Activated CD8-positive, alpha-beta memory T cell treated with anti-CD3 and anti-CD28 coated beads, Interleukin-2, amount 50 U/mL, for 24 hours (primary cell): Measurements from ENCODE around the gene HMCN1.
"Not testable (repeated sequence)": the region's sequence is repeated elsewhere in the genome, so short reads cannot be mapped to it uniquely, and the experiment has no call there.

Experiments
- DNase-seq: peaks from one replicate; pipeline ENCODE4 v3.0.0-alpha.2; 2020; ENCODE audit errors: extremely low read depth

HMCN1 gene

DNA sequence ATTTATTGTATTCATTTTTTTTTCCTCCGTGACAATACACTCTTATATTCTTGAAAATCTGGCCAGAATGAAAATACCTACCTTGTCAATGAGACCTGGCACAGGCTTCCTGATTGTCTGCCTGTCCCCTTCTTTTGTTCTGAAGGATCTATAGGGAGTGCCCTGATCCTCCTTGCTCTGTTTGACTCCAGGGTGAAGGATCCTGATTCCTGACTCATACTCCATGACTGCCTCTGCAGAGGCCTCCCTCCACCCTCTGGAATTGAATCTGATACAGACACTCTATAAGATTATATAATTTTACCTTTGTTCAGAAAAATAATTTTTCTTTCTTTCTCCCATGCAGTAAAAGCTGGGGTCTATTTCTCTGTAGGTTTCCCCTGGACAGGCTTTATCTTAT, 116.2 kb downstream of the HMCN1 start:
- DNase-seq, result no peak

DNA sequence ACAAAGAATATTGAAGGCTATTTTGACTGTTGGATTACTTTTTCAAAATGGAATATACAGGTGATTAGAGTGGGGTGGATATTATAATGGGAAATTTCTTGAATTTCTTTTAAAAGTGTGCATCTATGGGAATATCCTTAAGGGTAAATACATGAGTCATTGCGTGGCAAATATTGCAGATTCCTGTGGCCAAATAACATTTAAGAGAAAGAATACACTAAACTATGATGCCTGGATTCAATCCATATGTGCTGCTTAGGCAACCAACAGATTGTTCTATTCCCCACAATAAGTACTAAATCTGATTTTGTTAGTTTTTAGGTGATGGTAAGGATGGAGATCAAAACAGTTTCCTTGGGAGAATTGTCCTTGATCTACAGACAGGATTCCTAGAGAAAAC, 119.5 kb downstream of the HMCN1 start:
- no peak for DNase-seq

- no peak for DNase-seq
These were observed 122.3 kb downstream of the HMCN1 start for GRCh38 chr1:185856482-185856881.

- DNase-seq, result no peak
These were observed 123.3 kb downstream of the HMCN1 start for GRCh38 chr1:185857442-185857841.

- DNase-seq, result no peak
These were observed 126.1 kb downstream of the HMCN1 start for GRCh38 chr1:185860311-185860710.

DNA sequence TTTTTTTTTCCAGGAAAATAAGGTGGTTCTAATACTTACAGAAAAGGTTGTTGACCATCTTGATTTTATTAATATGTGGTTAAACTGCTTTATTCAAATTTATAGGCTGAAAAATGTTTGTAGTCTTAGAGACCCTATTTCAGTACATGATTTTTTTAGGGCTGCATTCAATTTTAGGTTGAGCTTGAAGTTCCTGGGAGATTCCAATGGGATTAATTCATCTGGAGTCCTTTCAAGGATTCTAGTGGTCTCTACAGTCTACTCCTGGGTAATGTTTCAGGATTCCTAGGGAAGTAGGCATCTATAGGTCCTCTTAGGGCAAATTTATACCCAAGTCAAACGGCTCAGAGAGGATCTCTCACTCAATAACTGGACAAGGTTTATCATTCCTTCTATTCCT, 126.7 kb downstream of the HMCN1 start:
- DNase-seq, result no peak

DNA sequence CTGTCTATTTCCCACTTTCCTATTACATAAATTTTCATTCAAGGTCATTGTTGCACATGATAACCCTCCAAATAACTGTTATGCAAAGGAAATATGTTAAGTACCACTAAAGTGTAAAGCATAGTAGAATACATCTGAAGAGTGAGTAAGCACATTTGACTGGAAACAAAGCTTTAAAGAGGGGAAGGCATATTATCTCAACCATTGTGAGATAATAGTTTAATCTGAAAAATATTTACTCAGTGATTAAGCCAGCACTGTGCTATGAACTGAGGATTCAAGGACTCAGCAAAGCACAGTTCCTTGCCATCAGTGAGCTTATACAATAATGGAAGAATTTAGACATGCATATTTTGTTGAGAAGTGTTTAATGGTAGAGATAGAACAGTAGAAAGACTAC, 127.4 kb downstream of the HMCN1 start:
- DNase-seq, result no peak

- no peak for DNase-seq
These were observed 128.0 kb downstream of the HMCN1 start for GRCh38 chr1:185862235-185862634.

DNA sequence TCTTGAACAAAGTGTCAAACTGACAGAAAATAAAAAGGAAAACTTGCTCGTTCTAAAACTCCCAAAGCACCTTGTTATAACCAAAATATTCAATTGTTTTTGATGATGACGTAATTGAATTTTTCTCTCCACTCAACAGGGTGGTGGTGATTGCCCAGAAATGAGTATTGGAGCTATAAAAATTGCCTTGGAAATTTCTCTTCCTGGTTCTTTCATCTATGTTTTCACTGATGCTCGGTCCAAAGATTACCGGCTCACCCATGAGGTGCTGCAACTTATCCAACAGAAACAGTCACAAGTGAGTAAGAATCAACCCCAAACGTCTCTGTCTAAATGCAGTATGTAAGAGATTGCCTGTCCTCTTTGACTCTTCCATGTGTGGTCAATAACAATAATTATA, 130.1 kb downstream of the HMCN1 start:
- no peak for DNase-seq

DNA sequence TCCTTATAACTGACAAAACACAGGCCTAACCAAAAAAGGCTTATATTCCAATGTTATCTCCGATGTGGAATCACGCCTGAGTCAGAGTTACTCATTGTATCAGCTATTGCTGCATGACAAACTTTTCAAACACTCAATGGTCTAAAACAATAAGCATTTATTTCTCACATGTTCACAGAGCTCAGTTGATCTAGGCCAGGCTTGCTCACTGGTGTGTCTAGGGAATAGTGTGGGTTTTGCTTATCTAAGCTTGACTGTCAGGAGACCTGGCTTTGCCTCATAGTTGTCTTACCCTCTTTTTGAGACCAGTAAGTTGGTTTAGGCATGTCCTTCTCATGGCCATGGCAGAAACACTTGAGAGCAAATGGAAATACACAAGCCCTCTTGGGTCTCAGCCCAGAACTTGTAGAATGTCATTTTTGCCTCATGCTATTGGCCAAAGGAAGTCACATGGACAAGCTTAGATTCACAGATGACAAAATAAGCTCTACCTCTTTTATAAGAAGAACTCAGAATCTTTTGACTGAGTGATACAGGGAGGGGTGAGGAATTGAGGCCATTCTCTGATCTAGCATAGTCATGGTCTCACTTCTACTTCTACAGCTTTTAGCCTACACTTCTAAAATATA, 130.8 kb downstream of the HMCN1 start:
- no peak for DNase-seq

DNA sequence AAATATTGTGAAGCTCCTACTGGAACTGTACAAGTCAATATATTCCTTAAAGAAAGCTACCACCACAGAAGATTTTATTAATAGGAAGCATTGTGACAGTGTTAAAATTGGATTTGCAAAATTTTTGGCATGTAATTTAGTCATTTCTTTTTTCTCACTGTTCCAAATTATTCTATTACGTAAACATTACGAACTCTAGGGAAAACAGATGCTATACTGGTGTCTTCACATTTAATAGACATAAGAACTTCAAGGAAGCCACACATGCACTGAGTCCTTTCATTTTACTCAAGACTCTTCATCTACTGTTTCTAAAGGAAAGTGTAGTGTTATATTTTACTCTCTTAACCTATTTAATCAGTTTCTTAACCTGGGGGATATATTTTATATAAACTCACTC, 135.4 kb downstream of the HMCN1 start:
- DNase-seq, result no peak

- DNase-seq, result no peak
These were observed 137.5 kb downstream of the HMCN1 start for GRCh38 chr1:185871627-185872150.

GRCh38 chr1:185874246-185874645, 140.1 kb downstream of the HMCN1 start:
- DNase-seq, result no peak

DNA sequence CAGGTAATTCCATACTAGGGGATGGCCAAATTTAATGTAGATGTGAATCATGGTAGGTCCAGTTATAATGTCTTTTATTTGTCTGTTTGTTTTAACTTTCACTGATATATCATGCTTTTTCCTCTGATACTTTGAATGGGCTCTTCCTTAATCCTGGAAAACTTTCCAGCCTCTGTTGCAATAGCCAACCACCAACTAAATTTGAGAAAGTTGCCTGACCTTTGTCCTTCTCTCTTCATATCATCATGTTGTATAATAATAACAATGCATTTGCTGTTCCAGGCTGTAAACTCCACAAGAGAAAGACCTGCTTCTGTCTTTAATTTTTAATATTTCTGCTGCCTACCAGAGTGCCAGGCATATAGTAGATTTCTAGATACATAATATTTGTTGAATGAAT, 146.1 kb downstream of the HMCN1 start:
- no peak for DNase-seq

DNA sequence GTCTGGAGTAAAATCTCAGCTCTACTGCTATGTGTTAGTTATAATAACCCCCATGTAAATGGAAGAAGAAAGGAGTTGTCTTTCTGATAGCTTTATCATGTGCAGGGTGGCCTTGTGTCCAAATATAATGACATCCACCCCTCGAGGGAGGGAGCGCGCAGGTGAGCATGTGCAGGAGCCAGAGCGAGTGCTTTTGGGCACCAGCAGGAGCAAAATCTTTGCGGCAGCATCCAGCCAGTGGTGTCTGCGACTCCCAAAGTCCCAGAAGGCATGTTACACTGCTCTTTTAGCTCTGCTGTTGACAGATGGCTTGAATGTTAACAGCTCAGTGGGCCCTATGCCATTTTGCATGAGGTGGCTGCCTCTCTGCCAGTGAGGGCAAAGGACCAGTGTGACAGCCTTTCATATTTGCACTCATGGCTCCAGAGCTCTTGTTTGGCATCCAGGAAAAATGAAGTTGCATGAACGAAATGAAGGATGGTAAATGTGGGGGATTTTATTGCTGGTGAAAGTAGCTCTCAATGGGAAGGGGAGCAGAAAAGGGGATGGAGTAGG, 146.7 kb downstream of the HMCN1 start:
- no peak for DNase-seq

DNA sequence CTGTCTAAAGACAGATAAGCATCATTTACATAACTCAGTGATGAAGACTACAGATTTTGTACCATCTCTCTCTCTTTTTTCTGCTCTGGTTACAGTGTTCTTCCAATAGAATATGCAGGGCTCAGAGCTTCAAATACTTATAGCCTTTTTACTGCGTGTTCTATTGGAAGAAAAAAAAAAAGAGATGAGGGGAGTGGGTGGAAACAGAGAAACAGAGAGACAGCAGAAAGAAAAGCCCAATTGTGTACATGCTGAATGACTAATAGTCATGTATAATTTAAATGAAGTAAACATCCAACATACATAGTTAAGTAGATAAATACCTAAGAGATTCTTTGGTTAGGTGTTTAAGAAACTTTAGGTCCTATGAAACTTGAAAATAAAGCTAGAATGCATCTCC, 151.9 kb downstream of the HMCN1 start:
- DNase-seq, result no peak

DNA sequence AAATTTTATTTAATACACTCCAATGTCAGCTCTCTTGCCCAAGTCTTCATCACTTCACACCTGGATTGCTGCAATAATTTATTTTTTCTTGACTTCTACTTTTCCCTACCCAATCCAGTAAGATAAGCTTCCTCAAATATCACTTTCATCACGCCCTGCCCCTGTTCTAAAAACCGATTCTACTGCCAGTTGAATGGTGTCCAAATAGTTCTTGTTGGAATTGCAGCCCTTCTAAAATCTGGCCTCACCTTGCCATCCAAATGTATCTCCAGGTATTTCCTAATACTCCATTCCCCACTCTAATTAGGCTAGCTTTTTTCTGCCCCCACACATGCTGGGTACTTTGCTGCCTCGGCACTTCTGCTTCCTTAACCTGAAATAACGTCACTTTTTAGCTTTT, 152.5 kb downstream of the HMCN1 start:
- no peak for DNase-seq

DNA sequence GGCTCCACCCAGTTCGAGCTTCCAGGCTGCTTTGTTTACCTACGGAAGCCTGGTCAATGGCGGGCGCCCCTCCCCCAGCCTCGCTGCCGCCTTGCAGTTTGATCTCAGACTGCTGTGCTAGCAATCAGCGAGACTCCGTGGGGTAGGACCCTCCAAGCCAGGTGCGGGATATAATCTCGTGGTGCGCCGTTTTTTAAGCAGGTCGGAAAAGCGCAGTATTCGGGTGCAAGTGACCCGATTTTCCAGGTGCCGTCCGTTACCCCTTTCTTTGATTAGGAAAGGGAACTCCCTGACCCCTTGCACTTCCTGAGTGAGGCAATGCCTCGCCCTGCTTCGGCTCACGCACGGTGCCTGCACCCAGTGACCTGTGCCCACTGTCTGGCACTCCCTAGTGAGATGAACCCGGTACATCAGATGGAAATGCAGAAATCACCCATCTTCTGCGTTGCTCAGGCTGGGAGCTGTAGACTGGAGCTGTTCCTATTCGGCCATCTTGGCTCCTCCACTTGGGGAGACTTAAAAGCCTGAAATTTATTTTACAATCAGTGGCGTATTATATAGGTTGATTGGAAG, 158.7 kb downstream of the HMCN1 start:
- DNase-seq, result not testable (repeated sequence)

DNA sequence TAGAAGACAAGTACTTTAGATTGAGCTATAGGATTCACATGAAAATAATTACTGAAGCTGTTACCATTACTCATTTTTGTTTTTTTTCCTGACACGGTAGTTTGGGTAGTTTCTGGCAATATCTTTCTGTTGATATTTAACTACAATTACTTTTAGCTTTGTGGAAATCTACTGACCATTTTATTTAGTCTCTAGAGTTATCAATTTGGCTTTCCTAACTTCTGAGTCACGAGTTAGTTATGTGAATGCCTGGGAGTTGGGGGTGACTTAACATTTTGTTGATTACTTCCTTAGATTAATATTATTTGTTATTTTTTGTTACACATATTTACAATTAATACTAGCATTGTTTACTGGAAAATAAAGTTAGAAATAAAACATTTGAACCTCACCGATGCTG, 160.6 kb downstream of the HMCN1 start:
- DNase-seq, result no peak

DNA sequence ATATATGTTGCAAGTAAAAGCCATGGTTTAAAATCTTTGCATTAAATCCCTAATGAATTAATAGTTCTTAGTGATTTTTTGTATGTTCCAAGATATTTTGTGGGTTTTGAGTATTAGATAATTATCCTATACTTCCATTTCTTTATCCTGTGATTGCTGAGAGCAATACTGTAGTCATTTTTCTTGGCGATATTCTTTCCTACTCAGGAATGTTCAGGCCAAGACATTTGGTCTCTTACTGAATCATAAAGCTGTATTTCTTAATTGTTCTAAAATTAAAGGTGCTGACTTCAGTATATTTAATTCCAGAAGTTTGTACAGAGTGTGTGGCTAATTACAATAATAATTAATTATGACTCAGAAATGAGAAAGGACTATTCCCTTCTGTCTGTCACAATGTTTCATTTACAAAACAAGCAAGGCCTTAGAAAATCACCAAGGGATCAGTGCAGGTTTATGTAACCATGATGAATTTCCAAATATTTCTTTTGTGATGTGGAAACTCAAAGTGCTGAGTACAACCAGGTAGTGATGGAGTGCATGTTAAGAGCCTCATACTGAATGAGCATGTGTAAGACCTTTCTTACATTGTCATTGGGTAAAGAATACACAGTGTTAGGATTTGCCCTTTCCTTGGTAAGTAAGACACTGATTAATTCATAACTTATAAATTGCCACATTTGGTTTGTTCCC, 161.2 kb downstream of the HMCN1 start:
- DNase-seq, result no peak

DNA sequence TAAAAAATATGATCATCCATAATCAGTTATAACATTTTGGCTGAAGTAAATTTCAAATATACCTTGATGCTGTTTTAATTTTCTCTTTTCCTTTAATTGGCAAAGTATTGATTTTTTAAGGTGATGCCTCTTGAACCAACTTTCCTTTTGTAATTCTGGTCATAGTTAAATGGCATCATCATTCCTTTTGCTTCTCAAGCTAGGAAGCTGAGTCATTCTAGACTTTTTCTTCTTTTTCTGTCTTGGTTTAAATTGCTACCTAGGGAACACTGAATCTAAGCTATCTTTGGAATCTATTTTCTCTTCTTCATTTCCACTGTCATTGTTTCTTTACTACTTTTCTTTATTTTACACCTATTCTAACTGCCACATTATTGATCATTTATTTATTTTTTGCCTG, 162.7 kb downstream of the HMCN1 start:
- DNase-seq, result no peak

GRCh38 chr1:185906186-185906585, 172.0 kb downstream of the HMCN1 start:
- no peak for DNase-seq

DNA sequence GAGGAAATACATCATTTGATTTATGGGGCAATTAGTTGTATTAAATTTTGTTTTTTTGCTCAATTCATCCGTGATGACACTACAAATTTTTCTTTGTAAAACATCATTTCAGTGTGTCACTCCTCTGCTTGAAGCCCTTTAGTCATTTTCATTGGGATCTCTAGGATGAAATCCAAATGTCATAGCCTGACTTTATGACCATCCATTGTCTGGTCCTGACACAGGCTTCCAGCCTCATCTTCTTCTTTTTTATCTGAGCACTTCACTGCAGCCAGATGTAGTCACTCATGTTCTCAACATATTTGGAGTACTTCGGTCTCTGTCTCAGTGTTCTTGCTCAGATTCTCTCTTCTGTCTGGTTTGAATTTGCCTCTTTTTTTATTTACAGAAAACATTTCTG, 173.1 kb downstream of the HMCN1 start:
- no peak for DNase-seq
